DND-41 (cell line): Measurements from ENCODE around the gene BOLA3.
A peak's percentile ranks its signal among the peaks of the same experiment; 100 is the strongest.

Experiments
- ATAC-seq: fragments of 200-7000 bp; cut with Tn5 transposase; 3 replicates; pipeline ENCODE4 v1.9.1; 2021; ENCODE audit warnings: low read depth; ENCODE audit not compliant: insufficient read depth
- DNase-seq: peaks from one replicate; pipeline ENCODE4 v3.0.0-alpha.2; 2020
- H2AFZ ChIP-seq: 2 replicates; pipeline ENCODE4 v1.6.0; 2012; ENCODE audit warnings: low read depth, low read length
- H3K27ac ChIP-seq: 2 replicates; pipeline ENCODE4 v1.5.1; 2012; ENCODE audit warnings: low read length, inconsistent platforms
- H3K27me3 ChIP-seq: fragments of 200-600 bp; sonication (generic); 2 replicates; pipeline ENCODE4 v1.6.0; 2012; ENCODE audit warnings: low read length, mild to moderate bottlenecking, inconsistent platforms; ENCODE audit not compliant: insufficient read depth, poor library complexity
- H3K36me3 ChIP-seq: 2 replicates; pipeline ENCODE4 v1.5.1; 2012; ENCODE audit warnings: low read length, inconsistent platforms; ENCODE audit not compliant: insufficient read depth
- H3K4me1 ChIP-seq: 2 replicates; pipeline ENCODE4 v1.5.1; 2012; ENCODE audit warnings: mild to moderate bottlenecking, low read length; ENCODE audit not compliant: insufficient read depth
- H3K4me2 ChIP-seq: 2 replicates; pipeline ENCODE4 v1.6.0; 2012; ENCODE audit warnings: mild to moderate bottlenecking, moderate library complexity, low read length, inconsistent platforms; ENCODE audit not compliant: insufficient read depth
- H3K4me3 ChIP-seq, 2 experiments: fragments of 200-600 bp in 1 of 2; shearing (Covaris generic) in 1 of 2; 2 replicates each; pipeline ENCODE4 v1.5.1; 2012 to 2016; ENCODE audit warnings: inconsistent platforms in 2 of 2, low read length in 2 of 2, mild to moderate bottlenecking in 2 of 2, low read depth in 1 of 2, moderate library complexity in 1 of 2
- H3K79me2 ChIP-seq: 2 replicates; pipeline ENCODE4 v1.6.0; 2012; ENCODE audit warnings: low read length, inconsistent platforms; ENCODE audit not compliant: insufficient read depth
- H3K9ac ChIP-seq: 2 replicates; pipeline ENCODE4 v1.6.0; 2012; ENCODE audit warnings: low read depth, mild to moderate bottlenecking, inconsistent platforms, low read length, moderate library complexity
- H3K9me3 ChIP-seq: 2 replicates; pipeline ENCODE4 v1.5.1; 2012; ENCODE audit warnings: low read length, moderate library complexity, mild to moderate bottlenecking, inconsistent platforms; ENCODE audit not compliant: insufficient read depth, severe bottlenecking
- H4K20me1 ChIP-seq: 2 replicates; pipeline ENCODE4 v1.6.0; 2012; ENCODE audit warnings: low read length; ENCODE audit not compliant: insufficient read depth
- EZH2 ChIP-seq: IDR thresholded peaks from 3 replicates; pipeline ENCODE4 v1.6.1; 2012; ENCODE audit warnings: borderline replicate concordance, low read depth, mild to moderate bottlenecking, moderate library complexity, low read length, inconsistent platforms; ENCODE audit not compliant: severe bottlenecking
- TF ChIP-seq, protein P1 (sequence below): IDR thresholded peaks from 2 replicates; pipeline ENCODE4 v1.5.1; 2012; ENCODE audit warnings: borderline replicate concordance, low read length, moderate library complexity, mild to moderate bottlenecking; ENCODE audit not compliant: poor library complexity, severe bottlenecking; ENCODE audit errors: extremely low read depth

Gene BOLA3, protein sequence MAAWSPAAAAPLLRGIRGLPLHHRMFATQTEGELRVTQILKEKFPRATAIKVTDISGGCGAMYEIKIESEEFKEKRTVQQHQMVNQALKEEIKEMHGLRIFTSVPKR

DNA sequence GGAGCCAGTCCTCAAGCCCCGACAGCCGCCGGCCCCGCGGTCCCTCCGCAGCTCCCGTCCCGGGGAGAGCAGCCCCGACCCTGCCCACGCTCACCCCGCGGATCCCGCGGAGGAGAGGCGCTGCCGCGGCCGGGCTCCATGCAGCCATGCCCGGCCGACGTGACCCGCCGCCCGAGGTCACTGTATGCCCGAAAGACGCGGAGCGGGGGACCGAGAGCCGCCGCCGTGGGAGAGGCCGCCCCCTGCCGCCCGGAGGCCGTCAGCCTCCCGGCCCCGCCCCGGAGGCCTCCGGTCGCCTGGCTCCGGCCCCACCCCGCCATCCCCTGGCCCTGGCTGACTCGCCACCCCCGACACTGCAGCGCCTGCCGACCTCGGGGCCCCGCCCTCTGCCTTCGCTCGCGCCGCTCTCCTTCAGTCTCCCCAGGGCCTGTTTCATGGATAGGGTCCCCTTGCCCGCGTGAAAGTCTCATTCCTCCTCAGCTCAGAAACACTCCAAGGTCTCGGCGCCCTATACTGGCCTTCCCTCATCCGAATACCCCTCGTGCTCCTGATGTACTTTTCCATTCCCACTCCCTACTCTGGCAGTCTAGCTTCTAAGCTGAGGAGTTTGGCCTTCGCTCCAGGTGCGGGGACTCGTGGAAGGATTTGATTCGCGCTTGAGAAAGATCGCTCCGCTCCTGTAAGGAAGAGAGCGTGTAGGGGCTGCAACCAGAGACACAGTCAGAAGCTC lies at the start of gene BOLA3:
Gene BOLA3 (minus strand): TSS at position 186 of the 730 bp plus-strand sequence. CDS start 38 bp downstream, at position 148.
- H4K20me1 ChIP-seq: no peaks in the 10 kb centered on the region
- peaks cover 16% of the 10 kb centered on the region for H3K36me3 ChIP-seq
- peaks cover 18% of the 10 kb centered on the region for H3K79me2 ChIP-seq
- peak within 1 kb of the TSS; percentile 89 for H2AFZ ChIP-seq
- peak within 1 kb of the TSS; percentile 59 for H3K27ac ChIP-seq
- peak within 1 kb of the TSS; percentile 82 for H3K4me2 ChIP-seq
- DNase-seq: peak; percentile 83
- H3K9ac ChIP-seq: peak within 1 kb of the TSS; percentile 70
- H3K9me3 ChIP-seq: no peaks in the 10 kb centered on the region
- H3K4me3 ChIP-seq: peak within 1 kb of the TSS; percentile 66 to 80; a peak in 3 of 4 replicates
- ATAC-seq: peak; percentile 92
- TF ChIP-seq, protein P1, sequence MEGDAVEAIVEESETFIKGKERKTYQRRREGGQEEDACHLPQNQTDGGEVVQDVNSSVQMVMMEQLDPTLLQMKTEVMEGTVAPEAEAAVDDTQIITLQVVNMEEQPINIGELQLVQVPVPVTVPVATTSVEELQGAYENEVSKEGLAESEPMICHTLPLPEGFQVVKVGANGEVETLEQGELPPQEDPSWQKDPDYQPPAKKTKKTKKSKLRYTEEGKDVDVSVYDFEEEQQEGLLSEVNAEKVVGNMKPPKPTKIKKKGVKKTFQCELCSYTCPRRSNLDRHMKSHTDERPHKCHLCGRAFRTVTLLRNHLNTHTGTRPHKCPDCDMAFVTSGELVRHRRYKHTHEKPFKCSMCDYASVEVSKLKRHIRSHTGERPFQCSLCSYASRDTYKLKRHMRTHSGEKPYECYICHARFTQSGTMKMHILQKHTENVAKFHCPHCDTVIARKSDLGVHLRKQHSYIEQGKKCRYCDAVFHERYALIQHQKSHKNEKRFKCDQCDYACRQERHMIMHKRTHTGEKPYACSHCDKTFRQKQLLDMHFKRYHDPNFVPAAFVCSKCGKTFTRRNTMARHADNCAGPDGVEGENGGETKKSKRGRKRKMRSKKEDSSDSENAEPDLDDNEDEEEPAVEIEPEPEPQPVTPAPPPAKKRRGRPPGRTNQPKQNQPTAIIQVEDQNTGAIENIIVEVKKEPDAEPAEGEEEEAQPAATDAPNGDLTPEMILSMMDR: peak; percentile 73
- TF ChIP-seq EZH2: no peak
- peaks cover 27% of the 10 kb centered on the region for H3K4me1 ChIP-seq
- no peaks in the 10 kb centered on the region for H3K27me3 ChIP-seq

DNA sequence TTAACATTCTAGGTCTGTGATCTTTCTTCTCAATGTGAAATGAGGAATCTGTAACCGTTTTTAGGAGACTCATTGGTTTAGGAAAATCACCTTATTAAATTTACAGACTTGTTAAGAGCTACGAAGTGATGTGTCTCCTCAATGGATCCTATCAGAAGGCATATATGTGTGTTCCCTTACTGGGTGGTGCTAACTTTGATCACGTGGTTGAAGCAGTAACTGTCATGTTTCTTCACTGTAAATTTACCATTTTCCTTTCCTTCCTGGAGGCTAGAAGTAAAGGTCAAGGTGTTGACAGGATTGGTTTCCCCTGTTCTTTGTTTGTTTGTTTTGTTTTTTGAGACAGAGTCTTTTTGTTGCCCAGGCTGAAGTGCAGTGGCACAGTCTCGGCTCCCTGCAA lies 49.3 kb upstream of the BOLA3 start:
- ATAC-seq (no peak), DNase-seq (no peak)
- Histone ChIP-seq H3K79me2 (peaks cover 36% of the 10 kb centered on the region), H3K9me3 (no peaks in the 10 kb centered on the region), H3K27me3 (no peaks in the 10 kb centered on the region), H3K4me1 (peaks cover 37% of the 10 kb centered on the region), H3K36me3 (peaks cover 12% of the 10 kb centered on the region), H4K20me1 (peaks cover 29% of the 10 kb centered on the region), H3K27ac (no peak overlapping the region), H3K4me3 (no peak overlapping the region), H3K9ac (no peak overlapping the region), H3K4me2 (no peak overlapping the region), H2AFZ (peak overlapping the region; percentile 81; the same call in 1 of the 2 replicates)
- TF ChIP-seq, protein P1: no peak
- TF ChIP-seq EZH2: no peak

DNA sequence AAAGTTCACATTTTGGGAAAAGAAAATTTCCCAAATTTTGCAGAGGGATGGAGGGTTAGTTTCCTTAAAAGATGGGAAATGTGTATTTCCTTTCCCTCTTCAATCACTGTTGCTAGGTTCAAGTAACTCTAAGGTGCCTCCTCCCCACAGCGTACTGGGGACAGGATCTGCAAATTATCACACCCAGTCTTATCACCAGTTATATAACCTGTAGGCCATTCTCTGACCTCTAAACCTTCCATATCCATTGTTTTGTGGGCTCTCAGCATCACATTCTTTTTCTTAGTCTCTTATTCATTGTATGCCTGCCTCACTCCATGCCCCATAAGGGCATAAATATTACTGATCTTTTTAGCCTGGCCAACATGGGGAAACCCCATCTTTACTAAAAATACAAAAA lies 47.1 kb upstream of the BOLA3 start:
- Histone ChIP-seq H3K27ac (no peak overlapping the region), H4K20me1 (peaks cover 7% of the 10 kb centered on the region), H3K4me1 (peaks cover 16% of the 10 kb centered on the region), H3K4me3 (no peak overlapping the region), H3K4me2 (no peak overlapping the region), H3K9me3 (no peaks in the 10 kb centered on the region), H3K9ac (no peak overlapping the region), H3K79me2 (peaks cover 14% of the 10 kb centered on the region), H2AFZ (no peak overlapping the region), H3K27me3 (no peaks in the 10 kb centered on the region), H3K36me3 (no peaks in the 10 kb centered on the region; the same call in 1 of the 2 replicates)
- no peak for DNase-seq
- TF ChIP-seq, protein P1: no peak
- no peak for TF ChIP-seq EZH2
- no peak for ATAC-seq
